Measurements from ENCODE around the gene REEP6. TPM values are rescaled to one million over a fixed set of nuclear protein-coding genes. Genes with fewer than 3 reads are reported as not detected.

Gene REEP6
- total RNA-seq, 4 donors from 2014 or later = 1.1 to 2.3 (median 1.5) TPM

Other genes with a start within 250 kb of the REEP6 start
- 100 to 1,000 TPM; 189 to 442 (median 273) TPM for gene ATP5F1D, start 249.4 kb upstream of the REEP6 start, total RNA-seq
- gene MIDN, start 242.6 kb upstream of the REEP6 start, total RNA-seq = 100 to 1,000 TPM in 2 of 4 donors, 10 to 100 TPM in 2; 34.9 to 117 (median 86.3) TPM
- gene CIRBP, start 221.8 kb upstream of the REEP6 start, total RNA-seq = 100 to 1,000 TPM; 274 to 578 (median 418) TPM
- 10 to 100 TPM; 18.7 to 36.7 (median 28.7) TPM for gene FAM174C, start 215.7 kb upstream of the REEP6 start, total RNA-seq
- gene EFNA2, start 205.3 kb upstream of the REEP6 start, total RNA-seq = not detected
- 100 to 1,000 TPM; 259 to 497 (median 377) TPM for gene NDUFS7, start 107.3 kb upstream of the REEP6 start, total RNA-seq
- 100 to 1,000 TPM; 269 to 421 (median 373) TPM for gene GAMT, start 89.6 kb upstream of the REEP6 start, total RNA-seq
- gene DAZAP1, start 83.6 kb upstream of the REEP6 start, total RNA-seq = 10 to 100 TPM; 53.7 to 74.1 (median 63.4) TPM
- gene RPS15, start 52.8 kb upstream of the REEP6 start, total RNA-seq = 1,000 to 10,000 TPM; 2,323 to 3,835 (median 2,607) TPM
- under 1 TPM in 1 of 4 donors, not detected in 3; 0.04 TPM for gene APC2, start 41.1 kb upstream of the REEP6 start, total RNA-seq
- gene C19orf25, start 12.0 kb upstream of the REEP6 start, total RNA-seq = 10 to 100 TPM; 18.7 to 25.7 (median 19.9) TPM
- under 1 TPM; 0.12 to 0.60 (median 0.37) TPM for gene PCSK4, start 831 bp upstream of the REEP6 start, total RNA-seq
- 1 to 10 TPM in 3 of 4 donors, under 1 TPM in 1; 0.41 to 6.5 (median 3.0) TPM for gene ADAMTSL5, start 21.8 kb downstream of the REEP6 start, total RNA-seq
- gene PLK5, start 32.9 kb downstream of the REEP6 start, total RNA-seq = not detected
- 1 to 10 TPM; 2.4 to 7.9 (median 5.3) TPM for gene MEX3D, start 77.1 kb downstream of the REEP6 start, total RNA-seq
- 100 to 1,000 TPM in 2 of 4 donors, 10 to 100 TPM in 2; 66.9 to 147 (median 118) TPM for gene MBD3, start 101.7 kb downstream of the REEP6 start, total RNA-seq
- 100 to 1,000 TPM; 106 to 173 (median 154) TPM for gene UQCR11, start 114.3 kb downstream of the REEP6 start, total RNA-seq
- gene TCF3, start 161.4 kb downstream of the REEP6 start, total RNA-seq = 10 to 100 TPM; 22.0 to 58.6 (median 42.5) TPM